Right lobe of liver (tissue), 4 donors: Measurements from ENCODE around the gene CDCA7L.

Experiments
- POLR2A ChIP-seq: fragments of 450-650 bp; IDR thresholded peaks from one replicate; pipeline ENCODE4 v1.6.1; 2017; ENCODE audit warnings: antibody characterized with exemption, mild to moderate bottlenecking
- TF ChIP-seq, protein P1 (sequence below), 4 donors: fragments of 200-600 bp in 3 of 4; fragments of 450-650 bp in 1 of 4; IDR thresholded peaks; one replicate each; pipeline versions ENCODE4 v1.5.1 to v1.8.0; 2016 to 2022; ENCODE audit warnings: antibody characterized with exemption in 4 of 4, mild to moderate bottlenecking in 2 of 4
- donor health status: DM: no; HTN: no; CAD: no.
- donor health status: DM: no; HTN: no; CAD: no.
- donor health status: DM: no; HTN: yes; CAD: no.

GRCh38 chr7:21983056-21983455, 37.4 kb upstream of the CDCA7L start:
- no peak for TF ChIP-seq POLR2A
- TF ChIP-seq, protein P1, sequence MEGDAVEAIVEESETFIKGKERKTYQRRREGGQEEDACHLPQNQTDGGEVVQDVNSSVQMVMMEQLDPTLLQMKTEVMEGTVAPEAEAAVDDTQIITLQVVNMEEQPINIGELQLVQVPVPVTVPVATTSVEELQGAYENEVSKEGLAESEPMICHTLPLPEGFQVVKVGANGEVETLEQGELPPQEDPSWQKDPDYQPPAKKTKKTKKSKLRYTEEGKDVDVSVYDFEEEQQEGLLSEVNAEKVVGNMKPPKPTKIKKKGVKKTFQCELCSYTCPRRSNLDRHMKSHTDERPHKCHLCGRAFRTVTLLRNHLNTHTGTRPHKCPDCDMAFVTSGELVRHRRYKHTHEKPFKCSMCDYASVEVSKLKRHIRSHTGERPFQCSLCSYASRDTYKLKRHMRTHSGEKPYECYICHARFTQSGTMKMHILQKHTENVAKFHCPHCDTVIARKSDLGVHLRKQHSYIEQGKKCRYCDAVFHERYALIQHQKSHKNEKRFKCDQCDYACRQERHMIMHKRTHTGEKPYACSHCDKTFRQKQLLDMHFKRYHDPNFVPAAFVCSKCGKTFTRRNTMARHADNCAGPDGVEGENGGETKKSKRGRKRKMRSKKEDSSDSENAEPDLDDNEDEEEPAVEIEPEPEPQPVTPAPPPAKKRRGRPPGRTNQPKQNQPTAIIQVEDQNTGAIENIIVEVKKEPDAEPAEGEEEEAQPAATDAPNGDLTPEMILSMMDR (IDR thresholded peaks at IDR 0.05) = no peak
